Activated naive CD4-positive, alpha-beta T cell treated with anti-CD3 and anti-CD28 coated beads, Interleukin-2, amount 10 ng/mL, durations not matched to agents 5 hours and 36 hours (primary cell): Measurements from ENCODE around the gene ZNF2. TPM values are rescaled to one million over a fixed set of nuclear protein-coding genes. Genes with fewer than 3 reads are reported as not detected.

Experiments
- total RNA-seq, 2 experiments: library from RNA; stranded (reverse); gene quantifications; one replicate each; pipeline ENCODE4 v1.2.3, GENCODE V29; 2021

The ZNF2 gene
- total RNA-seq = 1 to 10 TPM; 3.4 to 4.9 TPM

DNA sequence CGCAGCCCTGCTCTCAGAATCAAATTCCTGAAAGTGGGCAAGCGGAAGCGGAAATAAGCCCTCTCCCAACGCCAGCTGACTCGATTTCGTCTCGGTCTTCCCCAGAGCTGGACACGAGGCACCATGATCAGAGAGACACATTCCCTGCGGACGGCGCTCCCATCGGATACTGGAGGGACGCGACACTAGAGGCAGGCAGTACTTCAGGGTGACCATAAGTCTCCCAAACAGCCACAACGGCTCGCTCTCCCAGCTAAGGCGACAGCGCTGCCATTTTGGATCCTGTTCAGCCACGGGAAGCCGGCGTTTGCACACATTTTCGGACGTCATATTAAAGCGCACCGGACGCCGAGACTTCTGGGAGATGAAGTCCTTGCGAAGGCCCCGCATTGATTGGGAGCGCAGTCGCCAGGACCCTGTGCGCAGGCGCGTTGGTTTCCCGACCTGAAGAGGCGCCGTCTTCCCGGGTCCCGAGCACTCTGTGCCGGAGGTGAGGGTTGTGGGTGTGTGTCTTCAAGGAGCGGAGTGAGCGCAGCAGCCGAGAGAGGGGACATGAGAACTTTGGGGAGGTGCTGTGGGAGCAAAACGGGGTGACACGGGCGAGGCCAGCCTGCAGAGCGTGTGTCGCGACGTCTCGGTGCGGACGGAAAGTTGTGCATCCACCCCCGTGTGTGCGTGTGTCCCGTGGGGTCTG is at the start of gene ZNF2:
Gene ZNF2 (plus strand): TSS at position 439 of the 694 bp plus-strand sequence. CDS start 10,418 bp downstream, outside the sequence.

GRCh38 chr2:95121407-95122196 is 44.0 kb upstream of the ZNF2 start, which contains the start of gene MRPS5:
MRPS5 (minus strand) TSS chr2:95121808; CDS start chr2:95121791, 17 bp downstream.

GRCh38 chr2:95159690-95160449 is 5.7 kb upstream of the ZNF2 start, which contains the start of gene ZNF514:
ZNF514 (minus strand) TSS chr2:95159848; CDS start chr2:95153253, 6,595 bp downstream.

GRCh38 chr2:95207111-95207961 is 41.7 kb downstream of the ZNF2 start, which contains the start of gene ZNF892:
ZNF892 (plus strand) TSS chr2:95207521; CDS start chr2:95207816, 295 bp downstream.

Other genes starting within 250 kb of the ZNF2 start
- gene MAL, start 140.1 kb upstream of the ZNF2 start, total RNA-seq = 100 to 1,000 TPM; 354 to 366 TPM
- gene MRPS5, start 44.0 kb upstream of the ZNF2 start, total RNA-seq = 10 to 100 TPM; 67.4 to 67.5 TPM
- gene ZNF514, start 6.0 kb upstream of the ZNF2 start, total RNA-seq = 10 to 100 TPM; 19.5 to 20.5 TPM
- gene ZNF892, start 41.7 kb downstream of the ZNF2 start, total RNA-seq = 1 to 10 TPM; 3.3 to 3.5 TPM
- under 1 TPM; 0.07 to 0.40 TPM for gene PROM2, start 108.6 kb downstream of the ZNF2 start, total RNA-seq
- gene KCNIP3, start 131.5 kb downstream of the ZNF2 start, total RNA-seq = not detected
- gene FAHD2A, start 236.9 kb downstream of the ZNF2 start, total RNA-seq = 10 to 100 TPM; 31.4 to 34.4 TPM